ENCODE data around the gene AKAP13. TPM values are rescaled to one million over a fixed set of nuclear protein-coding genes. Genes with fewer than 3 reads are reported as not detected.
A peak's percentile ranks its signal among the peaks of the same experiment; 100 is the strongest.

AKAP13 gene
- total and polyA plus RNA-seq, 2 of the 13 experiments (the other 11 are each of a cell fraction or from before 2014, with no cell fraction given) = 6.7 to 27.1 TPM

GRCh38 chr15:85380812-85381642 lies 624 bp downstream of the AKAP13 start:
- Histone ChIP-seq H3K27ac (ENCODE audit: extremely low read length, insufficient read depth, low read length) (peak overlapping the region; percentile 93), H3K27me3 (ENCODE audit: control insufficient read depth in 1 of 2, insufficient read depth in 2 of 2, low read length in 2 of 2) (peaks cover 0 to 7% of the 10 kb centered on the region in 2 experiments; a peak in 2 of 5 replicates), H4K20me1 (ENCODE audit: insufficient read depth, low read length) (peaks cover 5% of the 10 kb centered on the region; the same call in 1 of the 2 replicates), H3K4me3 (replicated peaks in 1 of 3; ENCODE audit: insufficient read depth in 1 of 3, low read depth in 2 of 3, low read length in 3 of 3) (peak overlapping the region; percentile 74 to 88 (median 85)), H3K9ac (ENCODE audit: insufficient read depth, low read depth, low read length) (peak overlapping the region; percentile 88), H3K79me2 (ENCODE audit: insufficient read depth, low read length) (peaks cover 46% of the 10 kb centered on the region), H3K36me3 (replicated peaks in 1 of 2; ENCODE audit: control insufficient read depth in 1 of 2, insufficient read depth in 2 of 2, low read length in 2 of 2) (no peaks in the 10 kb centered on the region), H3K9me3 (ENCODE audit: low read length) (no peaks in the 10 kb centered on the region), H3K4me2 (ENCODE audit: low read depth, low read length) (peak overlapping the region; percentile 62), H3K4me1 (ENCODE audit: insufficient read depth, low read length) (peaks cover 45% of the 10 kb centered on the region), H2AFZ (ENCODE audit: low read length) (no peak overlapping the region)
- DNase-seq (ENCODE audit: low spot score) (no peak), ATAC-seq (peak; percentile 69), FAIRE-seq (no peak)
- CTCF ChIA-PET (ENCODE audit: low intra/inter-chr PET ratio, low total read pairs) = no interaction called here
- under 1% methylated on average over 16 of the region's 89 CpGs for WGBS (ENCODE audit: low lambda C conversion rate)
- in situ Hi-C loops (cut with HindIII; ENCODE audit: extremely low pct_ligation_motif_present, low pct_unique_long_range_greater_than_20kb) (no loop called here), intact Hi-C loops (cut with micrococcal nuclease; ENCODE audit: unreplicated experiment) (loop anchor here (5.0 kb wide), 1 partner anchor 49 kb away; no protein-coding TSS in a partner anchor)
- no TSS peak for BruUV-seq (replicated peaks)
- POLR2A ChIA-PET = interaction anchor here (0.6 to 1.8 kb wide), 10 partner anchors 8 to 104 kb away, joined by 3 to 9 read pairs (median 4); no protein-coding TSS in a partner anchor
- TF ChIP-seq MTA1 (CRISPR knock-in tag; IDR thresholded peaks at IDR 0.05; ENCODE audit: borderline replicate concordance) = peak; percentile 52; the same call in 1 of the 2 replicates
- TF ChIP-seq TGIF2 (CRISPR knock-in tag; IDR thresholded peaks at IDR 0.05) = no peak
- peak; percentile 56 for TF ChIP-seq ZFY (CRISPR knock-in tag; IDR thresholded peaks at IDR 0.05)
- TF ChIP-seq ZNF124 (CRISPR knock-in tag; IDR thresholded peaks at IDR 0.05) = 0 out of 2 replicates have a peak, but pooled peaks have one; percentile 19
- TF ChIP-seq MYC (CRISPR knock-in tag; IDR thresholded peaks at IDR 0.05; ENCODE audit: borderline replicate concordance) = no peak
- TF ChIP-seq RNF2 (conservative IDR thresholded peaks at IDR 0.05; ENCODE audit: low read depth) = no peak
- no peak for TF ChIP-seq ARID3A (IDR thresholded peaks at IDR 0.05; ENCODE audit: low read depth, low read length)
- peak; percentile 38; the same call in 1 of the 2 replicates for TF ChIP-seq SIN3A (IDR thresholded peaks at IDR 0.05; ENCODE audit: borderline replicate concordance, low read depth, low read length)
- TF ChIP-seq ZNF362 (CRISPR knock-in tag; IDR thresholded peaks at IDR 0.05; ENCODE audit: borderline replicate concordance) = peak; percentile 49; the same call in 1 of the 2 replicates
- TF ChIP-seq ZNF556 (CRISPR knock-in tag; IDR thresholded peaks at IDR 0.05; ENCODE audit: borderline replicate concordance) = peak; percentile 49; the same call in 1 of the 2 replicates
- no peak; the same call in 1 of the 2 replicates for TF ChIP-seq NFKB2 (CRISPR knock-in tag; IDR thresholded peaks at IDR 0.05; ENCODE audit: borderline replicate concordance)
- TF ChIP-seq ZUFSP (CRISPR knock-in tag; IDR thresholded peaks at IDR 0.05; ENCODE audit: borderline replicate concordance) = no peak
- no peak for TF ChIP-seq ZNF44 (CRISPR knock-in tag; IDR thresholded peaks at IDR 0.05)
- TF ChIP-seq ZNF136 (CRISPR knock-in tag; IDR thresholded peaks at IDR 0.05; ENCODE audit: low read depth) = no peak
- no peak for TF ChIP-seq ARHGAP35 (CRISPR knock-in tag; IDR thresholded peaks at IDR 0.05; ENCODE audit: borderline replicate concordance)
- TF ChIP-seq PATZ1 (CRISPR knock-in tag; IDR thresholded peaks at IDR 0.05) = peak; percentile 5; the same call in 1 of the 2 replicates
